Cardiac septum (tissue), 1 donor: ENCODE data around the gene JPT1. TPM values are rescaled to one million over a fixed set of nuclear protein-coding genes. Genes with fewer than 3 reads are reported as not detected.
"Not testable (repeated sequence)": the region's sequence is repeated elsewhere in the genome, so short reads cannot be mapped to it uniquely, and the experiment has no call there.

ENCODE experiments used
- DNase-seq: peaks from one replicate; pipeline ENCODE4 v3.0.0-alpha.2; 2020; ENCODE audit warnings: low spot score
- intact Hi-C: fragments of 100-400 bp; cut with DNase I; formaldehyde crosslinking; loops from one replicate; pipeline ENCODE4 v1.14.0; 2022
- total RNA-seq: library from RNA; stranded (reverse); fragmentation: NEBNext Ultra II Directional; extraction: Animal tissue kit (Norgen Biotek cat#: 25700); gene quantifications from one replicate; pipeline ENCODE4 v1.2.1, GENCODE V29; 2021
- donor health status: DM: no; HTN: no; CAD: no.

The JPT1 gene
- total RNA-seq, 1 donor from 2014 or later: 15.2 TPM

- intact Hi-C loops, DNase-seq: not testable (repeated sequence)
These were observed 22.0 kb downstream of the JPT1 start for GRCh38 chr17:75132018-75133000.

GRCh38 chr17:75131278-75132017 lies 22.9 kb downstream of the JPT1 start, which contains the start of gene NT5C:
Gene NT5C, minus strand, starts transcription at chr17:75131742. Its CDS starts 35 bp downstream, at chr17:75131707.
- peak; percentile 88 for DNase-seq
- intact Hi-C loops: loop anchor here (2.0 kb wide), 1 partner anchor 71 kb away; no protein-coding TSS in a partner anchor

GRCh38 chr17:75130632-75131277 lies 23.6 kb downstream of the JPT1 start:
- intact Hi-C loops: loop anchor here (2.0 kb wide), 1 partner anchor 70 kb away; no protein-coding TSS in a partner anchor
- DNase-seq: no peak

GRCh38 chr17:75130059-75130631 lies 24.2 kb downstream of the JPT1 start:
- DNase-seq: no peak
- intact Hi-C loops: loop anchor here (2.0 kb wide), 1 partner anchor 69 kb away; no protein-coding TSS in a partner anchor

GRCh38 chr17:75129576-75129975 lies 24.7 kb downstream of the JPT1 start:
- intact Hi-C loops: no loop called here
- no peak for DNase-seq

- intact Hi-C loops: no loop called here
- no peak for DNase-seq
These were observed 25.4 kb downstream of the JPT1 start for GRCh38 chr17:75128694-75129505.

- DNase-seq, intact Hi-C loops: not testable (repeated sequence)
These were observed 26.4 kb downstream of the JPT1 start for GRCh38 chr17:75127936-75128335.

GRCh38 chr17:75126954-75127353 lies 27.4 kb downstream of the JPT1 start:
- intact Hi-C loops: no loop called here
- DNase-seq: no peak

GRCh38 chr17:75125984-75126383 lies 28.3 kb downstream of the JPT1 start:
- peak; percentile 87 for DNase-seq
- intact Hi-C loops: no loop called here

GRCh38 chr17:75124819-75125162 lies 29.5 kb downstream of the JPT1 start:
- intact Hi-C loops: no loop called here

GRCh38 chr17:75124041-75124818 lies 30.1 kb downstream of the JPT1 start:
- DNase-seq: peak; percentile 93
- intact Hi-C loops: no loop called here

More at GRCh38 chr17:75124819-75125162, 29.5 kb downstream of the JPT1 start:
- no peak for DNase-seq

GRCh38 chr17:75118307-75118706 lies 36.0 kb downstream of the JPT1 start:
- intact Hi-C loops: loop anchor here (5.0 kb wide), 1 partner anchor 54 kb away; no protein-coding TSS in a partner anchor
- DNase-seq: no peak

- intact Hi-C loops: loop anchor here (5.0 kb wide), 1 partner anchor 56 kb away; no protein-coding TSS in a partner anchor
- DNase-seq: no peak
These were observed 37.6 kb downstream of the JPT1 start for GRCh38 chr17:75116737-75117136.

GRCh38 chr17:75115555-75115954 lies 38.8 kb downstream of the JPT1 start:
- intact Hi-C loops: loop anchor here (2.0 to 5.0 kb wide), 2 partner anchors 57 to 85 kb away; no protein-coding TSS in a partner anchor

GRCh38 chr17:75114552-75115314 lies 39.6 kb downstream of the JPT1 start:
- intact Hi-C loops: loop anchor here (2.0 to 5.0 kb wide), 4 partner anchors 38 to 152 kb away; partner anchors contain the start of gene JPT1
- DNase-seq: no peak

More at GRCh38 chr17:75115555-75115954, 38.8 kb downstream of the JPT1 start:
- DNase-seq: no peak

GRCh38 chr17:75113798-75114551 lies 40.3 kb downstream of the JPT1 start:
- DNase-seq: peak; percentile 93
- intact Hi-C loops: loop anchor here (2.0 to 5.0 kb wide), 3 partner anchors 38 to 152 kb away; partner anchors contain the start of gene JPT1
